Renal cortex interstitium (tissue), 11 donors: ENCODE results near the gene HPSE. TPM values are rescaled to one million over a fixed set of nuclear protein-coding genes. Genes with fewer than 3 reads are reported as not detected.
A peak's percentile ranks its signal among the peaks of the same experiment; 100 is the strongest.
"Not testable (repeated sequence)": the region's sequence is repeated elsewhere in the genome, so short reads cannot be mapped to it uniquely, and the experiment has no call there.

ENCODE experiments used
- DNase-seq, 11 donors: peaks; one replicate each; pipeline ENCODE4 v3.0.0-alpha.2; 2013; ENCODE audit warnings: low read depth in 9 of 11, low spot score in 4 of 11; ENCODE audit errors: extremely low read depth in 1 of 11
- polyA plus RNA-seq, 3 donors: library from polyadenylated mRNA; unstranded; fragments of 120-200 nt; gene quantifications; one replicate each; pipeline ENCODE4 v1.2.1, GENCODE V29; 2013; ENCODE audit not compliant: insufficient read length in 3 of 3

HPSE gene
- polyA plus RNA-seq, 3 donors, result 1.2 to 3.0 (median 1.7) TPM

DNA sequence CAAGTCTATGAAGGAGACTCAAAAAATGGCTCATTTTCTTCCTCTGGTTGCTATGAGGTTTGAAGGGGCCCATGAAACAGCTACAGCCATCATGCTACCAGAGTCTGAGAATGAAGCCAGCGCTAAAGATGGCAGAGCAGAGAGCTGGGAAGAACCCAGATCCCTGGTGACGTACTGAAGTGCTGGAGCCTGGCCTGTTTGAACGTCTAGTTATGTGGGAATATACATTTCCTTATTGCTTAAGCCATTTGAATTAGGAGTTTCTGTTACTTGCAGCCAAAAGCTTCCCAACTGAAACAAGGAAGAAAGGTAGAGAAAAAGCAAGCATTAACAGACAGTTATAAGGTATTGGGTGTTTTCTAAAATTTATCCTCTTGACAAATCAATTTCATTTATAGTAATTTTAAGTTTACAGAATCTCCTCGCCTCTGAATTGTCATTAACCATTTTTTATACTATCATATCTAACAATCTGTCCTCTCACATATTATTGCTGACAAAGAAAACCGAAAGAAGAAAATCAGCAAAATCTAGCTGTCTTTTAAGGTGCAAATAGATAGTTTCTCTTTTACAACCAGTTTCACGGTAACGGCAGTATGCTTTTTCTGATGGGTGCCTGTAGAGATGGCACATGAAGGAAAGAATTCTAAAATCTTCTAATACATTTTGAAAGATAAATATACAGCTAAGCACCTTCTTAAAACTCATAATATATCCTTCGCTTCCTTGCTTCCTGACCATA, 41.2 kb downstream of the HPSE start:
- no peak for DNase-seq

DNA sequence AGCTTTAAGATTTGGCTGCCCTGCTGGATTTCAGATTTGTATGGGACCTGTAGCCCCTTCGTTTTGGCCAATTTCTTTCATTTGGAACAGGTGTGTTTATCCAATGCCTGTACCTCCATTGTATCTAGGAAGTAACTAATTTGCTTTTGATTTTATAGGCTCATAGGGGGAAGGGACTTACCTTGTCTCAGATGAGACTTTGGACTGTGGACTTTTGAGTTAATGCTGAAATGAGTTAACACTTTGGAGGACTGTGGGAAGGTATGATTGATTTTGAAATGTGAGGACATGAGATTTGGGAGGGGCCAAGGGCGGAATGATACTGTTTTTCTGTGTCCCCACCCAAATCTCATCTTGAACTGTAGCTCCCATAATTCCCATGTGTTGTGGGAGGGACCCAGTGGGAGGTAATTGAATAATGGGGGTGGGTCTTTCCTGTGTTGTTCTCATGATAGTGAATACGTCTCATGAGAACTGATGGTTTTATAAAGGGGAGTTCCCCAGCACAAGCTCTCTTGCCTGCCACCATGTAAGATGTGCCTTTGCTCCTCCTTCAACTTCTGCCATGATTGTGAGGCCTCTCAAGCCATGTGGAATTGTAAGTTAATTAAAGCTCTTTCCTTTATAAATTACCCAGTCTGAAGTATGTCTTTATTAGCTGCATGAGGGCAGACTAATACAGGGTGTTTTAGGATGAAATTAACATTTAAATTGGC, 44.4 kb downstream of the HPSE start:
- not testable (repeated sequence) for DNase-seq

DNA sequence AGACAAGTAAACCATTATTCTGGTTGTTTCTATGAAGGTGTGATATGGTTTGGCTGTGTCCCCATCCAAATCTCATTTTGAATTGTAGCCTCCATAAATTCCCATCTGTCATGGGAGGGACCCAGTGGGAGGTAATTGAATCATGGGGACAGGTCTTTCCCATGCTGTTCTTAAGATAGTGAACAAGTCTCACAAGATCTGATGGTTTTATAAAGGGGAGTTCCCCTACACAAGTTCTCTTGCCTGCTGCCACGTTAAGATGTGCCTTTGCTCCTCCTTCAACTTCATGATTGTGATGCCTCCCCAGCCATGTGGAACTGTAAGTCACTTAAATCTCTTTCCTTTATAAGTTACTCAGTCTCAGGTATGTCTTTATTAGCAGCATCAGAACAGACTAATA, 46.3 kb downstream of the HPSE start:
- DNase-seq, result not testable (repeated sequence)

DNA sequence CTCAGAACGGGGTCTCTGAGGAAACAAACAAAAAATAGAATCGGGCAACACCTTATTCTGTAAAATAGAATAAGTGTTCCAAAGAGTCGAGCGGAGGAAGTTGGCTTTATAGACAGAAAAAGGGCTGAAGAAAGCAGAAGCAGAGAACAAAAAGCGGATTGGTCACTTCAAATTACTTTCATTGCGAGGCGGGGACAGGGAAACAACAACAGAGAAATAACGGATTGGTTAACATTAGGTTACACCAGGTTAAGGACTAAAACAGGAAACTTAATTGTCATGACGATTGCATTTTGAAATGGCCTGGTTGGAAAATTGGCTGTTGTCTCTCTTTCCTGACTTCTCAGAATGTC, 49.6 kb downstream of the HPSE start:
- peak in 9 of 11 donors; percentile 9 to 44 (median 29) for DNase-seq

DNA sequence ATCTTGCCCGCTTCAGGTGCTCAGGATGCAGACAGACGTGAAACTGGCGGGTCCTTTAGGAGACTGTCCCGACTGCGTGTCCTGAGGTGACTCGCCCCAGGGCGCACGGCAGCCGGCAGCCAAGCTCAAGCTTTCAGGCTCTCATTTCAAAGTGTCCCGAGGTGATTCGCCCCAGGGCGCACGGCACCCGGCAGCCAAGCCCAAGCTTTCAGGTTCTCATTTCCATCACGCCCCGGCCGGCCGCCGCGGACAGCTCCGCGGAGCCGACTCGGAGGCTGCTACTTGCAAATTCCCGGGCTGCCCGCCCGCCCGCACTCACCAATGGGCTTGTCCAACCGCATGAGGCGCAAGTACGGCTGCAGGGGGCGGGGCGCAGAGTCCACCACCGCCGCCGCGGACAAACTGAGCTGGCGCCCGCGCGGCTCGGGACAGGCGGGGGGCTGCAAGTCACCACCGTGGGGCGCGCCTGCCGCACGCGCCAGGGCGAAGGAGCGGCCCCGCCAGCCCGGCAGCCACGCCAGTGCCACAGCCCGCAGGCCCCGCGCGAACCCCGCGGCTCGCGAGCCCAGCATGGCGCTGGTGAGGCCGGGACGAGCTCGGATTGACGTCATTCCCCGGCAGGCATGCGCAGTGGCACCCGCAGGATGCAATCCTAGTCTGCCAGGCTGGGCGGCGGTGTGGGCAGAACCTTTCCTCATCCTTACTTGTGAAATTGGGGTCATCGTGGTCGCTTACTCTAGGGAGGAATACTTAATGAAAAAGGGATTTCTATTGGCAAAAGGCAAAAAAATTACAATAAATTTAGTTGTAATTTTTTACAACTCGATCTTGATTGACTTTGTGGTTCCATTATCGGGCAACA, 50.2 kb downstream of the HPSE start, which contains the start of gene COQ2:
Gene COQ2 (minus strand): TSS at position 606 of the 862 bp plus-strand sequence. CDS start 34 bp downstream, at position 572.
- DNase-seq, result peak; percentile 76 to 93 (median 90)

DNA sequence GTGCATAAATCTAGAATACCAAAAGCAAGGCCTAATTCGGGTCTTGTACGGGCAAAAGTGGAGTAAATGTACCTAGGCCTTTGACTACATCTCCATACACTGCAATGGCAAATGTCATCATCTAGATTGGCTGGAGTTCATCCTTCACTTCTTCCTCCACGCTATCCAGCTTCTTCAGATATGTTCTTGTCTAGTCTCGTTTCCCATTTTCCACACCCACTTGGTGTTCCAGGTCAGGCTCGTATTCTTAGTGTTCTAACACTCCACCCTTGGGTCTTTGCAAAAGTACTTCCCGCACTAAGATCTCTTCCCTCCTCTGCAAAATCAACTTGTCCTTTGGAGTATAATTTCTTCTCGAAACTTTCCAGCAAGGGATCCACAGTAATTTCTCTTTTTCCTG, 51.5 kb downstream of the HPSE start:
- no peak for DNase-seq

DNA sequence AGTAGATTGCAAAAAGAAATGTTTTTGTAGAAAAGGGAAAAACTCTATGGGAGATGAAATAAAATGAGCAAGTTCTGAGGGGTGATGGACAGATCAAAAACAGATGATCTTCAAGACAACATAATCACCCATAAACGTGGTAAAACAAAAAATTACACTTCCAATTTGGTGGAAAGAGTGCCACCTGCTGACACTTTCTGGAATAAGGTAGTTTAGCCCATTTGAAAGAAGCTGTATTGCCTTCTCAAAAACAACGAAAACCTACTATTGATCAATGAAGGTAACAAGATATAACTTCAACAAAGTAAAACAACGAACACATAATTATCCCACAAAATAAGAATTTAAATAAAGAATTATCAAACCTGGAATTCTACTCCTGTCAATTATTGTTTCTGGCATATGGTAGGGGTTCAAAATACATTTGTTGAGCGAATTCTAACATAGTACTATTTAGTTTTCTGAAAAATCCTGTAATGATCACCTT, 52.6 kb downstream of the HPSE start:
- DNase-seq, result peak; percentile 20 to 53 (median 39)

DNA sequence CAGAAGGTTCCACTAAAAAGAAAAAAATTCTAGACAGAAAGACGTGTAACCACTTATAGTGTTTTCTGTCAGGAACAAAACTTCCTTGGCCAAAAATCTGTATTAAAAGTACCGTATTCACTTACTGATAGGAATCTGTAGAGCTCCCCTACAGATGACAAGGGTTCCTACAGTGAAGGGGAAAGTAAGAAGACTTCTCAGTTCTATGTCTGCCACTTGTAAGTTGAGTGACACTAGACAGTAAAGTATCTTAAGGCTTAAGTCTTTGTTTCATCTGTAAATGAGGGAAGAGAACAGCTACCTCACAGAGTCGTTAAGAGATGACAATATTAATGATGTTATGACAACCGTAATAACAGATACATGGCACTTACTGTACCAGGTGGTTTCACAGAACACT, 53.3 kb downstream of the HPSE start:
- no peak for DNase-seq

DNA sequence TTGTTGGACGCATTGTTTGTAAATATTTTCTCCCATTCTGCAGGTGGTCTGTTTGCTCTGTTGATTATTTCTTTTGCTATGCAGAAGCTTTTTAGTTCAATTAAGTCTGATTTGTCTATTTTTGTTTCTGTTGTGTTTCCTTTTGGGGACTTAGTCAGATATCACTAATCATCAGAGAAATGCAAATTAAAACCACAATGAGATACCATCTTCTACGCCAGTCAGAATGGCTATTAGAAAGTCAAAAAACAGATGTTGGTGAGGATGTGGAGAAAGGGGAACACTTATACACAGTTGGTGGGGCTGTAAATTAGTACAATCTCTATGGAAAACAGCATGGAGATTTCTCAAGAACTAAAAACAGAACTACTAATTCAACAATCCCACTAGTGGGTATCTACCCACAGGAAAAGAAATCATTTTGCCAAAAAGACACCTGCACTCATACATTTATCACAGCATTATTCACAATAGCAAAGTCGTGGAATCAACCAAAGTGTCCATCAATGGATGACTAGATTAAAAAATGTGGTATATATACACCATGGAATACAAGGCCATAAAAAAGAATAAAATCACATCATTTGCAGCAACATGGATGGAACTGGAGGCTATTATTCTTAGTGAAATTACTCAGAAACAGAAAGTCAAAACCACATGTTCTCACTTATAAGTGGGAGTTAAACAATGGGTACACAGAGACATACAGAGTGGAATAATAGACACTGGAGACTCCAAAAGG, 58.2 kb downstream of the HPSE start:
- DNase-seq, result no peak

DNA sequence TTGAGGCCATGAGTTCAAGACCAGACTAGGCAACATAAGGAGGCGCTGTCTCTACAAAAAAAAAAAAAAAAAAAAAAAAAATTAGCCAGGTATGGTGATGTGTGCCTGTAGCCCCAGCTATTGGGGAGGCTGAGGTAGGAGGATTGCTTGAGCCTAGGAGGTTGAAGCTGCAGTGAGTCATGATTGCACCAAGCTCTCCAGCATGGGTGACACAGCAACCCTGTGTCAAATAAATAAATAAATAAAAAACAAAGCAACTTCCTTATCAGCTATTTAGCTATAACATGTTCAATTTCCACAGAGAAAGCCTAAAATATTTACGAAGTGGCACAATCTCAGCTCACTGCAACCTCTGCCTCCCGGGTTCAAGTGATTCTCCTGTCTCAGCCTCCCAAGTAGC, 60.7 kb downstream of the HPSE start:
- not testable (repeated sequence) for DNase-seq

DNA sequence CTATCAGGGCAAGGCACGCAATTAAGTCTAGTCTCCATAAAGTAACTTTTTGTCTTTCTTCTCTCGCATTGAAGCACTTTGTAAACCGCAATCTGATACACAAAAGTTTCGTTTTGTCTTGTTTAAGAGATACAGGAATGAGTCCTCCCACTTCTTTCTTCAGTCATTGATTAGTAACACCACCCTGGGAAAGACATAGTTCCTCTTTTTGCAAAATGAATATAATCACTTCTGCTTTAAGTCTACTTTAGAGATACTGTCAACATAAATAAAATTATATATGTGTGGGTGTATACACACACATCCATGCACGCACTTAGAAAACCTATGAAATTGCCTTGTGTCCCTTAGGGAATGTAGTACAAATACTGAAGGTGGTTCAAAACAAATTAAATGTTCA, 61.7 kb downstream of the HPSE start:
- DNase-seq, result no peak

DNA sequence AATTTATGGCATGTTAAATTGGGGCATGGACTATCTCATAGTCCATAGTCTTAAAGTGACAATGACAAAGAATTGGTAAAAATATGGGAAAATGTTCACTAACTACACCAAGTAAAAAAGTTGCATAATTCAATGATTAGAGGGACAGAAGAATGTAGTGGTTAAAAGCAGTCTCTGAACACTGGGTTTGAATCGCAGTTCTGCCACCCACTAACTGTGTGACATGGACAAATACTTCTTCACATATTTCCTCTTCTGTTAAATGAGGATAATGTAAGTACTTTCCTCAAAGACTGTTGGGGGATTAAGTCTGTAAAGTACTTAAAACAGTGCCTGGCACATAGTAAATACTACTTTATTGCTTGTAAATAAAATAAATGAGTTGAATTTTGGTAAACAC, 65.4 kb downstream of the HPSE start:
- DNase-seq, result no peak

DNA sequence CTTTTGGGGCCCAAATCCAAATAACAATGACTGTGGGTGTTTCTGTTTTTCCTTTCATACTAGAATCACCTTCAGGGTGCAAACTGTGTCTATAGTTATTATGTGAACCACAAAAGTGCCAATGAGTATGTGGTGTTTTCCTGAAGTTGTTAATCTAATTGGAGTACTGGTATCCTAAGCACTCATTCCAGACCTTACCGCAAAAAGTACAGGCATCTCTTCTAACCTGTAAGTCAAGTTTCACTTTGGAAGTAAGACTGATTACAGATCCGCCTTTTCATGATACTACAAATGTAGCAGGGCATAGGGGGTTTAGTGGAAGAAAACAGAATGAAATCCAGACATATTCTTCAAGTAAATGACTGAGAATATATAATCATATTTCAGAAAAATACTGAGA, 66.2 kb downstream of the HPSE start:
- no peak for DNase-seq

DNA sequence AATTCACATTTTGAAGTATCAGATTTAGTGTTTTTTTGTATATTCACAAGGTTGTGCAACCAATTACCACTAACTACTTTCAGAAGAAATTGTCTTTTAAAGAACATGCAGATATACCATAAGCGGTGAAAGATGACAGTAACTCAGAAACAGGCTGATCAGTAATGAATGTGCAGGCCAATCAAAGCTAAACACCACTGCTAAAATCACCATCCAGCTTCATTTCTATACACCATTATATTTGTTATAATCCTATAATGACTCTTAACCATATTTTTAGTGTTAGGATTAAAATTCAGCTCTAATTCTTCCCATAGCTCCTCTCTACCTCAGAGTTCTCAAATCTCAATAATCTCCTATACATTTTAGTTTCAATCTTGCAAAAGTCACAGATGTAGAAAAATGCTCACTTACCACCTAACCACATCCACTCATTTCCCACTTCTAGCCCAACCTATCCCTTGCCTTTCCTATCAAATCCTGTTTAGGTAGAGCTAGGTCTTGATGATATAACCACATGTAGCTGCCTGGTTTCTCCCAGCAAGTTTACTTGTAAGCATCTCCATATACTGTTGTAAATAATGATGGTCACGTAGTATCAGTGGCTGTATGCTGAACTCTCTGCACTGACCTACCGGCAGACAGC, 66.7 kb downstream of the HPSE start:
- DNase-seq, result no peak

DNA sequence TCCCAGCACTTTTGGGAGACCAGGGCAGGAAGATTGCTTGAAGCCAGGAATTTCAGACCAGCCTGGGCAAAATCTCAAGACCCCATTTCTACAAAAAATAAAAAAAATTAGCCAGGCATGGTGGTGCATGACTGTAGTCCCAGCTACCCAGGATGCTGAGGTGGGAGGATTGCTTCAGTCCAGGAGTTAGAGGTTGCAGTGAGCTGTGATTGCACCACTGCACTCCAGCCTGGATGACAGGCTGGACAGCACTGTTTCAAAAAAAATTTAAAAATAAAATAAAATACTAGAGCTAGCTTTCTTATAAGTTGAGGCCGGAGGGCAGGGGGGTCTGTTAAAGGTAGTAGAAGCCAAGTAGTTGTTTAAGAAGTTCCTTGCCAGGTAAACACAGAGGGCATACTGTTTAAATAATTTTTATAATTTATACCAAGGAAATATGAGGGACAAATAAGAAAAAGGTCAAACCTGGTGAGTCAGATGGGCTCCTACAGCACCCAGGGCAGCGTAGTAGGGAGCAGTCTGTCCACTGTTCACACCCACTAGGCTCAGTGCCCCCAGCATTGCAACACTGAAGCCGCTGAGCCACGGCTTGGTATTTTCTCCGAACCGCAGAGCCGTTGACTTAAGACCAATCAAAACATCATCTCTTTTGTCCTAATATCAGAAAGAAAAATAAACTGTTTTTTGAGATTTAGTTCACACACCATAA, 67.4 kb downstream of the HPSE start:
- DNase-seq, result no peak

DNA sequence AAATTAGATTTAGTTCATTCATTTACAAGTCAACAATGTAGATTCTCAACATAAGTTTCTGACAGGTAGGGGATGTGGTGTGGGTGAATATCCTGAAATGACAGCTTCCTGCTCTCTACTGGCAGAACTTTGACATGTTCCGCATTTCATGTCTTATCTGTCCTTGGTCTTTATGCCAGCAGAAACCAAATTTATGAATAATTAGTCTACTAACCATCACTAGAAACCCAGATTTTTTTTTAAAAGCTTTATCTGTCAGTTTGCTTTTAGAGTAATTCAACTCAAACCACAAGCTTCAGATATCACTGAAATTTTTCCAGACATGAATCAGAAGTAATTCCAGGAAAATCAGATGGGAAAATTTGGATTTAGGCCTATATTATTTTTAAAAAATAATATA, 68.0 kb downstream of the HPSE start:
- DNase-seq, result no peak

DNA sequence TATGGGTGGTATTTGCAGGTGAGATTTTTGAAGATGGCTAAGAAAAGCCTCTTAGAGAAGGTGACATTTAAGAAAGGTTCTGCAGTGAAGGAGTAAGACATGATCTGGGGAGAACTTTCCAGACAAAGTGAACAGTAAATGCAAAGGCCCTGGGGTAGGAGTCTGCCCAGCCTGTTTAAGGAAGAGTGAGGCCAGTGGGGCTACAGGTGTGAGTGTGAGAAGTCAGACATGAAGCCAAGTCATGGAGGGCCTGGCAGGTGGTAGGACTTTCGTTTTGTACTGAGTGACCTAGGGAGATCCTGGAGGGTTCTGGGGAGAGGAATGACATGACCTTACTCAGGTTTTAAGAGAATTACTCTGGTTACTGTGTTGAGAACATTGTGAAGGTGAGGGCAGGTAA, 71.5 kb downstream of the HPSE start:
- DNase-seq, result no peak

DNA sequence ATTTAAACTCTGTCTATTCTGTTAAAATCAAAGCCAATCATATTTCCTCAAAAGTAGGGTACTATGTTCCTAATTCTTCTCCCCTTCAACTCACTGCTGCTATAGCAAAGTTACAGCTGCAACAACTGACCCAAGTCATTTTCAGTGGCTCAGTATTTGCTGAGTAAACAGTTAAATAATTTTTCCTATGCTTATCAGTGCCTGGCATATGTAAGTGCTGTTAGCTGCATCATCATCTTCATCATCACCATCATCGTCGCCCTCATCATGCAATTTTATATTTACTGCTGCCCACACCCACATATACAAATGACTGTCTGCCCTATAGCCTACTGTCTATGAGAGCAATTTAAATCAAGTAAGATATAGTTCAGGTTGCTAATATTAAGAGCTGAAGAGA, 72.0 kb downstream of the HPSE start:
- no peak for DNase-seq
